ENCODE results near the gene FAM9C.

FAM9C gene

DNA sequence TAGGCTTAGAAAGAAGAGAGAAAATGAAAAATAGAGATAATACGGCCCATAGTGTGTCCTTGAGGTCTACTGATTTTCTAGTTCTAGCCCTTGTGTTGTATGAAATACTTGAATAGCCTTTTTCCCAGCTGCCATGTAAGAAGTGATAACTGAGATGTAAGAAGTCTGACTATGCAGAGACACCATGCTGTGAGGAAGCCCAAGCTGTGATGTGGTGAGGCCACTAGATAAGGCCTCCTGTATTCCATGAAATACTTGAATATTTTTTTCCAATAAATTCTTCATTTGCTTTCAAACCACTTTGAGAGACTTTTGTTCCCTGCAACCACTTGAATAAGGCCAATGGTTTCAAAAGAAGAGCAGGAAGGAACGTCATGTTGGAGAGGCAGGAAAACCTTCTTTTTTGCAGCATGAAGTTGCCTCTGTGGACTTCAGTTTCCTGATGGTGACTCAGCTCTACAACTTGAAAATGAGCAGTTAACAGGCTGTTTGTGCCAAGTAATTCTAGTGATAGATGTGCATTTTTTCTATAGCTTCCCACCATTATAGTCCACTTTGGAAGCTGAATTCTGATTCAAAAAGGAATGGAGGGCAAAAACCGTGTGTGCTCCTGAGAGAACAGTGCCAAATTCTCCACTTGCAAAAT is 25.5 kb upstream of the FAM9C start:
- H3K27ac ChIP-seq (ENCODE audit: extremely low read depth, low read depth, low read length), result no peak overlapping the region
- no peak for TF ChIP-seq KLF8 (tag by site-specific recombination; IDR thresholded peaks at IDR 0.05)
- TF ChIP-seq, protein P1, sequence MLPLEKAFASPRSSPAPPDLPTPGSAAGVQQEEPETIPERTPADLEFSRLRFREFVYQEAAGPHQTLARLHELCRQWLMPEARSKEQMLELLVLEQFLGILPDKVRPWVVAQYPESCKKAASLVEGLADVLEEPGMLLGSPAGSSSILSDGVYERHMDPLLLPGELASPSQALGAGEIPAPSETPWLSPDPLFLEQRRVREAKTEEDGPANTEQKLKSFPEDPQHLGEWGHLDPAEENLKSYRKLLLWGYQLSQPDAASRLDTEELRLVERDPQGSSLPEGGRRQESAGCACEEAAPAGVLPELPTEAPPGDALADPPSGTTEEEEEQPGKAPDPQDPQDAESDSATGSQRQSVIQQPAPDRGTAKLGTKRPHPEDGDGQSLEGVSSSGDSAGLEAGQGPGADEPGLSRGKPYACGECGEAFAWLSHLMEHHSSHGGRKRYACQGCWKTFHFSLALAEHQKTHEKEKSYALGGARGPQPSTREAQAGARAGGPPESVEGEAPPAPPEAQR (tag by site-specific recombination; IDR thresholded peaks at IDR 0.05), result no peak
- no peak for TF ChIP-seq ZNF555 (tag by site-specific recombination; conservative IDR thresholded peaks at IDR 0.05)
- POLR2A ChIA-PET, result no interaction called here
- no peaks in the 10 kb centered on the region for H3K36me3 ChIP-seq (ENCODE audit: control insufficient read depth in 2 of 2, insufficient read depth in 1 of 2, low read length in 2 of 2)
- CTCF ChIA-PET, result interaction anchor here (0.6 to 1.4 kb wide), 3 partner anchors 10 to 414 kb away, joined by 4 to 6 read pairs (median 4); no protein-coding TSS in a partner anchor
- no peaks in the 10 kb centered on the region for H3K4me1 ChIP-seq (ENCODE audit: control insufficient read depth, insufficient read depth, low read length)
- no peak overlapping the region for H3K4me3 ChIP-seq (ENCODE audit: low read depth, low read length)
- no peaks in the 10 kb centered on the region for H3K9me3 ChIP-seq (ENCODE audit: control insufficient read depth, insufficient read depth, low read depth, low read length)

DNA sequence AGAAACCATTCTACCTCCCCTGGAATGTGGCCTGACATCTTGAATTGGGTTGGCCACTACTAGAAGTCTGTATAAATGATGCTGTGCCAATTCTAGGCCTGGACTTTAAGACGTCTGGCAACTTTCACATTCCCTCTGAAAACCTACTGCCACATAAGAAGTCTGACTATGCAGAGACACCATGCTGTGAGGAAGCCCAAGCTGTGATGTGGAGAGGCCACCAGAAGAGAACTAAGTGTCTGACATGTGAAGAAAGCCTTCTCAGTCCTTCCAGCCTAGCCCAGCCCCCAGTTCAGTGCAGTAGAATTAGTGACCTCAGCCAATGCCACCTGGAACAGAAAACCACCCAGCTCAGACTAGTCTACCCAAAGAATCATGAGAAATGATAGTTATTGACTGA is 24.2 kb upstream of the FAM9C start:
- H3K27ac ChIP-seq (ENCODE audit: extremely low read depth, low read depth, low read length), result no peak overlapping the region
- H3K36me3 ChIP-seq (ENCODE audit: control insufficient read depth in 2 of 2, insufficient read depth in 1 of 2, low read length in 2 of 2), result no peaks in the 10 kb centered on the region
- H3K9me3 ChIP-seq (ENCODE audit: control insufficient read depth, insufficient read depth, low read depth, low read length), result no peaks in the 10 kb centered on the region
- no peak overlapping the region for H3K4me3 ChIP-seq (ENCODE audit: low read depth, low read length)
- TF ChIP-seq OSR2 (tag by site-specific recombination; IDR thresholded peaks at IDR 0.05), result no peak
- no peak for TF ChIP-seq ZFP69B (tag by site-specific recombination; IDR thresholded peaks at IDR 0.05)
- TF ChIP-seq ZNF266 (tag by site-specific recombination; IDR thresholded peaks at IDR 0.05; ENCODE audit: low read depth), result no peak
- TF ChIP-seq ZNF521 (tag by site-specific recombination; IDR thresholded peaks at IDR 0.05), result no peak
- TF ChIP-seq SP2 (tag by site-specific recombination; IDR thresholded peaks at IDR 0.05), result no peak
- no peak for TF ChIP-seq ZBTB8A (tag by site-specific recombination; IDR thresholded peaks at IDR 0.05)
- TF ChIP-seq, protein P2, sequence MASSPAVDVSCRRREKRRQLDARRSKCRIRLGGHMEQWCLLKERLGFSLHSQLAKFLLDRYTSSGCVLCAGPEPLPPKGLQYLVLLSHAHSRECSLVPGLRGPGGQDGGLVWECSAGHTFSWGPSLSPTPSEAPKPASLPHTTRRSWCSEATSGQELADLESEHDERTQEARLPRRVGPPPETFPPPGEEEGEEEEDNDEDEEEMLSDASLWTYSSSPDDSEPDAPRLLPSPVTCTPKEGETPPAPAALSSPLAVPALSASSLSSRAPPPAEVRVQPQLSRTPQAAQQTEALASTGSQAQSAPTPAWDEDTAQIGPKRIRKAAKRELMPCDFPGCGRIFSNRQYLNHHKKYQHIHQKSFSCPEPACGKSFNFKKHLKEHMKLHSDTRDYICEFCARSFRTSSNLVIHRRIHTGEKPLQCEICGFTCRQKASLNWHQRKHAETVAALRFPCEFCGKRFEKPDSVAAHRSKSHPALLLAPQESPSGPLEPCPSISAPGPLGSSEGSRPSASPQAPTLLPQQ (tag by site-specific recombination; IDR thresholded peaks at IDR 0.05), result no peak
- no peak for TF ChIP-seq ZBTB7A (tag by site-specific recombination; IDR thresholded peaks at IDR 0.05; ENCODE audit: low read depth)
- no peak for TF ChIP-seq BCL11B (tag by site-specific recombination; IDR thresholded peaks at IDR 0.05; ENCODE audit: low read depth)
- no peak for TF ChIP-seq ZNF76 (tag by site-specific recombination; IDR thresholded peaks at IDR 0.05; ENCODE audit: borderline replicate concordance, low read depth)
- TF ChIP-seq ZNF433 (tag by site-specific recombination; IDR thresholded peaks at IDR 0.05; ENCODE audit: low read depth), result no peak
- TF ChIP-seq ZNF561 (tag by site-specific recombination; IDR thresholded peaks at IDR 0.05; ENCODE audit: borderline replicate concordance), result no peak
- TF ChIP-seq KLF9 (tag by site-specific recombination; IDR thresholded peaks at IDR 0.05; ENCODE audit: low read depth), result no peak
- TF ChIP-seq, protein P3, sequence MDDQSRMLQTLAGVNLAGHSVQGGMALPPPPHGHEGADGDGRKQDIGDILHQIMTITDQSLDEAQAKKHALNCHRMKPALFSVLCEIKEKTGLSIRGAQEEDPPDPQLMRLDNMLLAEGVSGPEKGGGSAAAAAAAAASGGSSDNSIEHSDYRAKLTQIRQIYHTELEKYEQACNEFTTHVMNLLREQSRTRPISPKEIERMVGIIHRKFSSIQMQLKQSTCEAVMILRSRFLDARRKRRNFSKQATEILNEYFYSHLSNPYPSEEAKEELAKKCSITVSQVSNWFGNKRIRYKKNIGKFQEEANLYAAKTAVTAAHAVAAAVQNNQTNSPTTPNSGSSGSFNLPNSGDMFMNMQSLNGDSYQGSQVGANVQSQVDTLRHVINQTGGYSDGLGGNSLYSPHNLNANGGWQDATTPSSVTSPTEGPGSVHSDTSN (CRISPR knock-in tag; IDR thresholded peaks at IDR 0.05), result no peak
- TF ChIP-seq, protein P1 (tag by site-specific recombination; IDR thresholded peaks at IDR 0.05), result no peak
- TF ChIP-seq ZNF239 (tag by site-specific recombination; IDR thresholded peaks at IDR 0.05), result no peak
- no peak for TF ChIP-seq ZNF16 (tag by site-specific recombination; IDR thresholded peaks at IDR 0.05; ENCODE audit: low read depth)
- no peak for TF ChIP-seq ZNF585B (tag by site-specific recombination; IDR thresholded peaks at IDR 0.05)
- ChIA-PET POLR2A (no interaction called here), CTCF (no interaction called here)
- no peaks in the 10 kb centered on the region for H3K4me1 ChIP-seq (ENCODE audit: control insufficient read depth, insufficient read depth, low read length)
